C4-2B (cell line): ENCODE measurements around the gene MXRA8.

Experiments
- ZFX ChIP-seq: fragments of 450-650 bp; IDR thresholded peaks from 2 replicates; pipeline ENCODE4 v1.6.1; 2017
- TF ChIP-seq, protein P1 (sequence below): fragments of 450-650 bp; conservative IDR thresholded peaks from 2 replicates; pipeline ENCODE4 v1.5.1; 2017; ENCODE audit warnings: mild to moderate bottlenecking

DNA sequence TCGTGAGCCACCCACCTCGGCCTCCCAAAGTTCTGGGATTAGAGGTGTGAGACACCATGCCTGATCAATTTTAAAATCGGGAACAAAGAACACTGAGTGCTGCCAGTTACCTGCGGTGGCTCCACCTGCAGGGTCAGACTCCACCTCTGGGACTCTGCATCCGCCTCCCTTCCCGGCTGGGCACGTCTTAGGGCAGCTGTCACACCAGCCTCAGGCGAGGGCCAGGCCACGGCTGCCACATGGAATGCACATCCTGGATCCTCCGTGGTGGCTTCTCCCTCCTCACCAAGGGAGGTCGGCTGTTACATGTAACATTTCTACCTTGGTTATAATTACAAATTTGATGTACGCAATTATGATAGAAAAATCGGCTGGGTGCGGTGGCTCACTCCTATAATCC is 5.9 kb upstream of the MXRA8 start:
- TF ChIP-seq, protein P1, sequence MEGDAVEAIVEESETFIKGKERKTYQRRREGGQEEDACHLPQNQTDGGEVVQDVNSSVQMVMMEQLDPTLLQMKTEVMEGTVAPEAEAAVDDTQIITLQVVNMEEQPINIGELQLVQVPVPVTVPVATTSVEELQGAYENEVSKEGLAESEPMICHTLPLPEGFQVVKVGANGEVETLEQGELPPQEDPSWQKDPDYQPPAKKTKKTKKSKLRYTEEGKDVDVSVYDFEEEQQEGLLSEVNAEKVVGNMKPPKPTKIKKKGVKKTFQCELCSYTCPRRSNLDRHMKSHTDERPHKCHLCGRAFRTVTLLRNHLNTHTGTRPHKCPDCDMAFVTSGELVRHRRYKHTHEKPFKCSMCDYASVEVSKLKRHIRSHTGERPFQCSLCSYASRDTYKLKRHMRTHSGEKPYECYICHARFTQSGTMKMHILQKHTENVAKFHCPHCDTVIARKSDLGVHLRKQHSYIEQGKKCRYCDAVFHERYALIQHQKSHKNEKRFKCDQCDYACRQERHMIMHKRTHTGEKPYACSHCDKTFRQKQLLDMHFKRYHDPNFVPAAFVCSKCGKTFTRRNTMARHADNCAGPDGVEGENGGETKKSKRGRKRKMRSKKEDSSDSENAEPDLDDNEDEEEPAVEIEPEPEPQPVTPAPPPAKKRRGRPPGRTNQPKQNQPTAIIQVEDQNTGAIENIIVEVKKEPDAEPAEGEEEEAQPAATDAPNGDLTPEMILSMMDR = no peak
- no peak for TF ChIP-seq ZFX
